GM12873 (cell line): Measurements from ENCODE around the gene NFIL3.

ENCODE experiments used
- CTCF ChIP-seq: IDR thresholded peaks from 2 replicates; pipeline ENCODE4 v1.5.1; 2012; ENCODE audit warnings: low read depth, mild to moderate bottlenecking, moderate library complexity, low read length, control low read depth; ENCODE audit not compliant: insufficient read depth; ENCODE audit errors: missing control alignments

The NFIL3 gene

GRCh38 chr9:91443321-91443993 is 19.8 kb upstream of the NFIL3 start:
- TF ChIP-seq CTCF: no peak

GRCh38 chr9:91436841-91437240 is 13.2 kb upstream of the NFIL3 start:
- no peak for TF ChIP-seq CTCF

GRCh38 chr9:91433180-91433579 is 9.5 kb upstream of the NFIL3 start:
- peak; percentile 46 for TF ChIP-seq CTCF

GRCh38 chr9:91431485-91431884 is 7.9 kb upstream of the NFIL3 start:
- TF ChIP-seq CTCF: no peak

- TF ChIP-seq CTCF: no peak
Observed at GRCh38 chr9:91429501-91429900, 5.9 kb upstream of the NFIL3 start.

- no peak for TF ChIP-seq CTCF
Observed at GRCh38 chr9:91428927-91429351, 5.3 kb upstream of the NFIL3 start.

- no peak for TF ChIP-seq CTCF
Observed at GRCh38 chr9:91428436-91428835, 4.8 kb upstream of the NFIL3 start.

GRCh38 chr9:91427873-91428272 is 4.2 kb upstream of the NFIL3 start:
- TF ChIP-seq CTCF: no peak
